ENCODE data around the gene CPNE4. TPM values are rescaled to one million over a fixed set of nuclear protein-coding genes. Genes with fewer than 3 reads are reported as not detected.

Gene CPNE4
- total RNA-seq, 2 donors from 2014 or later, result not detected

DNA sequence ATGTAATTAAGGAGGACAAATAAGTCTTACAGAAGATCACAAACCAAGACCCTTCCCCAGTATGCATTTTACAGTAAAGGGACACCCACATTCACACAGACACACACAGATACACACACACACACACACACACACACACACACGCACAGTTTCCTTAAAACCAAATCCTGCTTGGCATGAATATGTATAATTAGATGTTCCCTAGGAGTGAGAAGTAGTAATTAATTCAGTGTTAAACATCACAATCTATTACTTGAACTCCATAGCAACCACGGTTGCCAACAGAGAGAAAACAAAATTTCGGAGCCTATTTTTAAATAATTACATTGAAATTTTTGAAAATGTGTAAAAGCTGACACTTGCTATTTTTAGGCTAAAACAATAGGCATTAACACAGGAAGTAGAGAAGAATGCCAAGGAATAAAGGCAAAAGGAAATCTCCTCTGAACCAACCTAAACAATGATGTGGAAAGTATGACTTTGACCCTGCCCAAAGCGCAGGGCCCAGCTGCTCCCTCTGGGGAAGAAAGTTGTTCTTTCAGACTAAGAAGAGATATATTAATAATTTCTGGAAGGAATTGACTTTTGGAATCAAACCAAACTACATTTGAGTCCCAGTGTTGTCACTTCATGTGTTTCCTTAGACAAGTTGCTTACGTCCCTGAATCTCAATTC is 215.3 kb downstream of the CPNE4 start:
- intact Hi-C loops (cut with DNase I), result no loop called here
- TF ChIP-seq, protein P1, sequence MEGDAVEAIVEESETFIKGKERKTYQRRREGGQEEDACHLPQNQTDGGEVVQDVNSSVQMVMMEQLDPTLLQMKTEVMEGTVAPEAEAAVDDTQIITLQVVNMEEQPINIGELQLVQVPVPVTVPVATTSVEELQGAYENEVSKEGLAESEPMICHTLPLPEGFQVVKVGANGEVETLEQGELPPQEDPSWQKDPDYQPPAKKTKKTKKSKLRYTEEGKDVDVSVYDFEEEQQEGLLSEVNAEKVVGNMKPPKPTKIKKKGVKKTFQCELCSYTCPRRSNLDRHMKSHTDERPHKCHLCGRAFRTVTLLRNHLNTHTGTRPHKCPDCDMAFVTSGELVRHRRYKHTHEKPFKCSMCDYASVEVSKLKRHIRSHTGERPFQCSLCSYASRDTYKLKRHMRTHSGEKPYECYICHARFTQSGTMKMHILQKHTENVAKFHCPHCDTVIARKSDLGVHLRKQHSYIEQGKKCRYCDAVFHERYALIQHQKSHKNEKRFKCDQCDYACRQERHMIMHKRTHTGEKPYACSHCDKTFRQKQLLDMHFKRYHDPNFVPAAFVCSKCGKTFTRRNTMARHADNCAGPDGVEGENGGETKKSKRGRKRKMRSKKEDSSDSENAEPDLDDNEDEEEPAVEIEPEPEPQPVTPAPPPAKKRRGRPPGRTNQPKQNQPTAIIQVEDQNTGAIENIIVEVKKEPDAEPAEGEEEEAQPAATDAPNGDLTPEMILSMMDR (IDR thresholded peaks at IDR 0.05), result no peak
- no peak for TF ChIP-seq POLR2A (IDR thresholded peaks at IDR 0.05)
- no peak overlapping the region for H3K27ac ChIP-seq

DNA sequence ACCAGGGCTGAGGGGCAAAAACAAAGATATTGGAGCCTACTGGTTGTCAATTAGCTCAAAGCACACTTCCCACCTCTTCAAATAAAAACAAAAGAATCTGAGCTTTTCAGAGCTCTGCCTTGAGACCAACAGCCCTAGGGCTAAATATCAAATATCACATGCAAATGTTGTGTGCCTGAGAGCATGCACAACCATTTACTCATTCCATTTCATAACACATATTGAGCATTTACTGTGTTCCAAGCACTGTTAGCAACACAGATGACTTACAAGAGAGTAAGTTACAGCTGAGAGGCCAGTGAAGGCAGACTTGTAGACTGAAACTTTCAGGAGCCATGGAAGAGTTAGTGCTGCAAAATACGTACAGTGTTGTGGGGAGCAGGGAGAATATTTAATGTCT is 222.4 kb downstream of the CPNE4 start:
- Histone ChIP-seq H3K36me3 (replicated peaks in 1 of 2; ENCODE audit: insufficient read depth in 1 of 2, low read depth in 2 of 2) (no peaks in the 10 kb centered on the region), H3K27ac (no peak overlapping the region), H3K4me1 (no peaks in the 10 kb centered on the region), H3K4me3 (no peak overlapping the region), H3K9me3 (no peaks in the 10 kb centered on the region), H3K27me3 (no peaks in the 10 kb centered on the region)
- no peak for DNase-seq
- no peak for ATAC-seq
- WGBS, 2 donors, result 89 to 94% methylated on average over 1 of the region's 1 CpG
- intact Hi-C loops (cut with DNase I), result no loop called here
- TF ChIP-seq, protein P1 (IDR thresholded peaks at IDR 0.05), result no peak
- TF ChIP-seq POLR2A (IDR thresholded peaks at IDR 0.05), result no peak

More for the DNA sequence above, 215.3 kb downstream of the CPNE4 start:
- no peak overlapping the region for H3K4me3 ChIP-seq
- H3K4me1 ChIP-seq, result no peaks in the 10 kb centered on the region
- DNase-seq (no peak), ATAC-seq (no peak)
- 59 to 68% methylated on average over 5 of the region's 5 CpGs for WGBS, 2 donors
- no peaks in the 10 kb centered on the region for H3K36me3 ChIP-seq (replicated peaks in 1 of 2; ENCODE audit: insufficient read depth in 1 of 2, low read depth in 2 of 2)
- no peaks in the 10 kb centered on the region for H3K27me3 ChIP-seq
- H3K9me3 ChIP-seq, result no peaks in the 10 kb centered on the region

DNA sequence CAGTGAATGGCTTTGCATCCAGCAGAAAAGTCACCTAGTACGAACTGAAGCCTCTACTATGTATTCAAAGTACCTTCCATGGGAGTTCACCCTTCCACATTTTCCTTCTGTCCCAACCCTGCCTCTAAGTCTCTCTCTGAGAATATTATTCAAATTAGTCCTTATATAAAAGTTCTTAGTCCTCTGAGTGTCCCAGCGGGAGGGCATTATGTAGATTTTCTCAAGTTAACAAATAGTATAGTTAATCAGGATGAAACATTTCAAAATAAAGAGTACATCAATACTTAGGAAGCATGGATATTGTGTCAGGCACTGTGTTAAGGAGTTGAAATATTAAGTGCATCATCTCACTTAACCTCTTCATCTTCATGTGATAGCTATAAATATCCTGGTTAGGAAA is 223.3 kb downstream of the CPNE4 start:
- intact Hi-C loops (cut with DNase I), result no loop called here
- TF ChIP-seq POLR2A (IDR thresholded peaks at IDR 0.05), result no peak
- TF ChIP-seq, protein P1 (IDR thresholded peaks at IDR 0.05), result no peak
- Histone ChIP-seq H3K27ac (no peak overlapping the region), H3K4me1 (no peaks in the 10 kb centered on the region), H3K27me3 (no peaks in the 10 kb centered on the region), H3K4me3 (no peak overlapping the region), H3K36me3 (replicated peaks in 1 of 2; ENCODE audit: insufficient read depth in 1 of 2, low read depth in 2 of 2) (no peaks in the 10 kb centered on the region), H3K9me3 (no peaks in the 10 kb centered on the region)
- no peak for DNase-seq
- WGBS, 2 donors, result 79 to 82% methylated on average over 2 of the region's 2 CpGs
- no peak for ATAC-seq

DNA sequence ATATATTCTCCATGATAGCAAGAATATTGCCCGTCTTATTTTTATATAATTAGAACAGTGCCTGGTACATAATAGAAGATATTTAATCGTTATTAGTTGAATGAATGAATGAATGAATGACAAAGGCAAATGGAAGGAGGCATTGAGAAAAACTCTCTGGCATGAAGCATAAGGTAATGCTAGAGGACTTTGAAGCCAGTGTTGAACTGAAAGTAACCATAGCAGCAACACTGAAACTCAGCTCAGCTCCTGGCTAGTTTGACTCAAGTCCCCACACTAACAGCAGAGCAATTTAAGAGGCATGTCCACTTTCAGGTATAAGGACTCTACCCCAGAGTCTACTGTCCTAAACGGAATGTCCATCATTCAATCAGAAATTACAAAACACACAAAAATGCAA is 227.0 kb downstream of the CPNE4 start:
- intact Hi-C loops (cut with DNase I), result no loop called here
- DNase-seq (no peak), ATAC-seq (no peak)
- Histone ChIP-seq H3K9me3 (no peaks in the 10 kb centered on the region), H3K27ac (no peak overlapping the region), H3K4me3 (no peak overlapping the region), H3K4me1 (peaks cover 16% of the 10 kb centered on the region), H3K36me3 (replicated peaks in 1 of 2; ENCODE audit: insufficient read depth in 1 of 2, low read depth in 2 of 2) (no peaks in the 10 kb centered on the region), H3K27me3 (no peaks in the 10 kb centered on the region)
- TF ChIP-seq POLR2A (IDR thresholded peaks at IDR 0.05), result no peak
- TF ChIP-seq, protein P1 (IDR thresholded peaks at IDR 0.05), result no peak
- 76 to 80% methylated on average over 3 of the region's 3 CpGs for WGBS, 2 donors

DNA sequence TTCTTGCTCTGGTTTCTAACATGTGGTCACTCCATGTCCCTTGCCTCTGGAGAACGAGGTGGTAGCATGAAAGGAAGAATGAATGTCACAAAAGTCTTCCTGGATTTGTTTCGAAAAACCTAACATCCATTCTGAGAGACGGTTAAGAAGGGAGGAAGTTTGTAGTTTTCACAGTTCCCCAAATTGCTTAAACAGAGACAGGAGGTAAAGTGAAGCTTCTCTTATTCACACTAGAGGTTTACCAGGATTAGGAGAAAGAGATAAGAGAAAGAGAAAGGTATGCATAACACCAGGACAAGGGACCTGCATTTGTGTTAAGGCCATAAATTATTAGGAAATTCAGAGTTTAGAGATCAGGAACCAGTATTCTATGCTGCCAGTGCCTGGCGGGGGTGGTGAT is 228.1 kb downstream of the CPNE4 start:
- Histone ChIP-seq H3K27ac (no peak overlapping the region), H3K9me3 (no peaks in the 10 kb centered on the region), H3K4me3 (no peak overlapping the region), H3K36me3 (replicated peaks in 1 of 2; ENCODE audit: insufficient read depth in 1 of 2, low read depth in 2 of 2) (no peaks in the 10 kb centered on the region), H3K4me1 (peaks cover 16% of the 10 kb centered on the region), H3K27me3 (no peaks in the 10 kb centered on the region)
- no peak for TF ChIP-seq POLR2A (IDR thresholded peaks at IDR 0.05)
- TF ChIP-seq, protein P1 (IDR thresholded peaks at IDR 0.05), result no peak
- intact Hi-C loops (cut with DNase I), result no loop called here
- DNase-seq (no peak), ATAC-seq (no peak)
- WGBS, 2 donors, result 64 to 79% methylated on average over 4 of the region's 4 CpGs

Measured in body of pancreas (tissue), 4 donors.